ENCODE data around the gene ZNF710. TPM values are rescaled to one million over a fixed set of nuclear protein-coding genes. Genes with fewer than 3 reads are reported as not detected.

Gene ZNF710
- total and polyA plus RNA-seq, 2 of the 13 experiments (the other 11 are each of a cell fraction or from before 2014, with no cell fraction given): 4.7 to 20.6 TPM

DNA sequence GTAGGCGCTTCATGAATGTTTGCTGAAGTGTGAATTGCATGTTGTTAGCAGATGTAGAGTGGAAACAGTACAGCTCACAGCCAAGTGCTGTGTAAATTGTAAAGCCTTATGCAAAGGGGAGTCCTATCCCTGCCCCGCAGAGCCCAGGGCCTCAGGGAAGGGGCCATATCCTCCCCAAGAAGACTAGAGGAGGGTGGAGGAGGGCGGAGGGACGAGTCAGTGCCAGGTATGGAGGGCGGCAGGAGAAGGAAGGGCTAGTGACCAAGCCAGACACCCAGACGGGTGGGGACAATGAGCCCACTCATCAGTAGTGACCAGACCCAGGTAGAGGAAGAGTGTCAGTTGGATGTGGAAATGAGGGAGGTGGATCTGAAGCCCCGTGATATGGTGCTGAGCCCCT, 45.2 kb downstream of the ZNF710 start:
- H3K4me1 ChIP-seq (ENCODE audit: insufficient read depth, low read length): no peaks in the 10 kb centered on the region
- in situ Hi-C loops (cut with HindIII; ENCODE audit: extremely low pct_ligation_motif_present, low pct_unique_long_range_greater_than_20kb) (no loop called here), intact Hi-C loops (cut with micrococcal nuclease; ENCODE audit: unreplicated experiment) (no loop called here)
- H3K27ac ChIP-seq (ENCODE audit: extremely low read length, insufficient read depth, low read length): no peak overlapping the region
- no peak for FAIRE-seq
- H4K20me1 ChIP-seq (ENCODE audit: insufficient read depth, low read length): peaks cover 3% of the 10 kb centered on the region; the same call in 1 of the 2 replicates
- H3K36me3 ChIP-seq (replicated peaks in 1 of 2; ENCODE audit: control insufficient read depth in 1 of 2, insufficient read depth in 2 of 2, low read length in 2 of 2): peaks cover 2 to 3% of the 10 kb centered on the region in 2 experiments; a peak in 1 of 5 replicates
- no peak overlapping the region for H3K9ac ChIP-seq (ENCODE audit: insufficient read depth, low read depth, low read length)
- BruUV-seq (replicated peaks): no TSS peak
- TF ChIP-seq ZNF607 (CRISPR knock-in tag; IDR thresholded peaks at IDR 0.05; ENCODE audit: borderline replicate concordance): no peak
- TF ChIP-seq ZNF550 (CRISPR knock-in tag; IDR thresholded peaks at IDR 0.05; ENCODE audit: borderline replicate concordance): no peak
- TF ChIP-seq ZNF350 (CRISPR knock-in tag; IDR thresholded peaks at IDR 0.05; ENCODE audit: borderline replicate concordance, low read depth): no peak
- no peak for TF ChIP-seq MED13 (CRISPR knock-in tag; IDR thresholded peaks at IDR 0.05)
- no peak for TF ChIP-seq CEBPB (IDR thresholded peaks at IDR 0.05; ENCODE audit: borderline replicate concordance, low read depth, low read length)
- no peak for TF ChIP-seq PAX8 (CRISPR knock-in tag; IDR thresholded peaks at IDR 0.05; ENCODE audit: borderline replicate concordance)
- no peak for TF ChIP-seq ZNF292 (CRISPR knock-in tag; IDR thresholded peaks at IDR 0.05; ENCODE audit: borderline replicate concordance, low read depth)
- no peak for TF ChIP-seq ZFP82 (CRISPR knock-in tag; IDR thresholded peaks at IDR 0.05; ENCODE audit: borderline replicate concordance)
- TF ChIP-seq, protein P1, sequence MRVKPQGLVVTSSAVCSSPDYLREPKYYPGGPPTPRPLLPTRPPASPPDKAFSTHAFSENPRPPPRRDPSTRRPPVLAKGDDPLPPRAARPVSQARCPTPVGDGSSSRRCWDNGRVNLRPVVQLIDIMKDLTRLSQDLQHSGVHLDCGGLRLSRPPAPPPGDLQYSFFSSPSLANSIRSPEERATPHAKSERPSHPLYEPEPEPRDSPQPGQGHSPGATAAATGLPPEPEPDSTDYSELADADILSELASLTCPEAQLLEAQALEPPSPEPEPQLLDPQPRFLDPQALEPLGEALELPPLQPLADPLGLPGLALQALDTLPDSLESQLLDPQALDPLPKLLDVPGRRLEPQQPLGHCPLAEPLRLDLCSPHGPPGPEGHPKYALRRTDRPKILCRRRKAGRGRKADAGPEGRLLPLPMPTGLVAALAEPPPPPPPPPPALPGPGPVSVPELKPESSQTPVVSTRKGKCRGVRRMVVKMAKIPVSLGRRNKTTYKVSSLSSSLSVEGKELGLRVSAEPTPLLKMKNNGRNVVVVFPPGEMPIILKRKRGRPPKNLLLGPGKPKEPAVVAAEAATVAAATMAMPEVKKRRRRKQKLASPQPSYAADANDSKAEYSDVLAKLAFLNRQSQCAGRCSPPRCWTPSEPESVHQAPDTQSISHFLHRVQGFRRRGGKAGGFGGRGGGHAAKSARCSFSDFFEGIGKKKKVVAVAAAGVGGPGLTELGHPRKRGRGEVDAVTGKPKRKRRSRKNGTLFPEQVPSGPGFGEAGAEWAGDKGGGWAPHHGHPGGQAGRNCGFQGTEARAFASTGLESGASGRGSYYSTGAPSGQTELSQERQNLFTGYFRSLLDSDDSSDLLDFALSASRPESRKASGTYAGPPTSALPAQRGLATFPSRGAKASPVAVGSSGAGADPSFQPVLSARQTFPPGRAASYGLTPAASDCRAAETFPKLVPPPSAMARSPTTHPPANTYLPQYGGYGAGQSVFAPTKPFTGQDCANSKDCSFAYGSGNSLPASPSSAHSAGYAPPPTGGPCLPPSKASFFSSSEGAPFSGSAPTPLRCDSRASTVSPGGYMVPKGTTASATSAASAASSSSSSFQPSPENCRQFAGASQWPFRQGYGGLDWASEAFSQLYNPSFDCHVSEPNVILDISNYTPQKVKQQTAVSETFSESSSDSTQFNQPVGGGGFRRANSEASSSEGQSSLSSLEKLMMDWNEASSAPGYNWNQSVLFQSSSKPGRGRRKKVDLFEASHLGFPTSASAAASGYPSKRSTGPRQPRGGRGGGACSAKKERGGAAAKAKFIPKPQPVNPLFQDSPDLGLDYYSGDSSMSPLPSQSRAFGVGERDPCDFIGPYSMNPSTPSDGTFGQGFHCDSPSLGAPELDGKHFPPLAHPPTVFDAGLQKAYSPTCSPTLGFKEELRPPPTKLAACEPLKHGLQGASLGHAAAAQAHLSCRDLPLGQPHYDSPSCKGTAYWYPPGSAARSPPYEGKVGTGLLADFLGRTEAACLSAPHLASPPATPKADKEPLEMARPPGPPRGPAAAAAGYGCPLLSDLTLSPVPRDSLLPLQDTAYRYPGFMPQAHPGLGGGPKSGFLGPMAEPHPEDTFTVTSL (CRISPR knock-in tag; IDR thresholded peaks at IDR 0.05; ENCODE audit: borderline replicate concordance): no peak
- no peak for TF ChIP-seq ATAD3A (CRISPR knock-in tag; IDR thresholded peaks at IDR 0.05)
- TF ChIP-seq ZFP36 (IDR thresholded peaks at IDR 0.05; ENCODE audit: borderline replicate concordance, low read depth, low read length, partially characterized antibody): no peak
- no peak for TF ChIP-seq ZNF263 (CRISPR knock-in tag; IDR thresholded peaks at IDR 0.05)
- TF ChIP-seq ZNF432 (CRISPR knock-in tag; IDR thresholded peaks at IDR 0.05; ENCODE audit: borderline replicate concordance): no peak
- TF ChIP-seq HES4 (CRISPR knock-in tag; IDR thresholded peaks at IDR 0.05; ENCODE audit: borderline replicate concordance): no peak
- H3K79me2 ChIP-seq (ENCODE audit: insufficient read depth, low read length): peaks cover 4% of the 10 kb centered on the region
- H2AFZ ChIP-seq (ENCODE audit: low read length): no peak overlapping the region
- H3K27me3 ChIP-seq (ENCODE audit: control insufficient read depth in 1 of 2, insufficient read depth in 2 of 2, low read length in 2 of 2): no peaks in the 10 kb centered on the region
- CTCF ChIA-PET (ENCODE audit: low intra/inter-chr PET ratio, low total read pairs): no interaction called here
- no peaks in the 10 kb centered on the region for H3K9me3 ChIP-seq (ENCODE audit: low read length)
- 89% methylated on average over 7 of the region's 7 CpGs for WGBS (ENCODE audit: low lambda C conversion rate)
- DNase-seq (ENCODE audit: low spot score): no peak
- H3K4me2 ChIP-seq (ENCODE audit: low read depth, low read length): no peak overlapping the region
- POLR2A ChIA-PET: interaction anchor here (0.8 to 1.6 kb wide), 2 partner anchors 8 to 41 kb away, joined by 3 to 4 read pairs; no protein-coding TSS in a partner anchor
- ATAC-seq: no peak
- no peak overlapping the region for H3K4me3 ChIP-seq (replicated peaks in 1 of 3; ENCODE audit: insufficient read depth in 1 of 3, low read depth in 2 of 3, low read length in 3 of 3)

Data from HepG2 (cell line).